GM21786 (cell line): ENCODE measurements around the gene SHISA9.

Source experiments
- ATAC-seq: cut with Tn5 transposase; IDR thresholded peaks from one replicate; pipeline ENCODE4 v1.9.1; 2021; ENCODE audit not compliant: unreplicated experiment

SHISA9 gene

GRCh38 chr16:12942861-12943260, 41.5 kb downstream of the SHISA9 start:
- no peak for ATAC-seq

GRCh38 chr16:12944300-12944699, 42.9 kb downstream of the SHISA9 start:
- ATAC-seq = no peak

- ATAC-seq = no peak
Measured at GRCh38 chr16:12951392-12951791, 50.0 kb downstream of the SHISA9 start.

GRCh38 chr16:12951976-12952375, 50.6 kb downstream of the SHISA9 start:
- no peak for ATAC-seq

- ATAC-seq = no peak
Measured at GRCh38 chr16:12958366-12958765, 57.0 kb downstream of the SHISA9 start.

- no peak for ATAC-seq
Measured at GRCh38 chr16:12959072-12959471, 57.7 kb downstream of the SHISA9 start.

GRCh38 chr16:12961626-12962025, 60.2 kb downstream of the SHISA9 start:
- ATAC-seq = no peak

- ATAC-seq = no peak
Measured at GRCh38 chr16:12964461-12964860, 63.1 kb downstream of the SHISA9 start.

- ATAC-seq = no peak
Measured at GRCh38 chr16:12965274-12965804, 63.9 kb downstream of the SHISA9 start.

- ATAC-seq = no peak
Measured at GRCh38 chr16:12971241-12971640, 69.8 kb downstream of the SHISA9 start.

GRCh38 chr16:12972246-12972645, 70.8 kb downstream of the SHISA9 start:
- no peak for ATAC-seq

- ATAC-seq = no peak
Measured at GRCh38 chr16:12975766-12976165, 74.4 kb downstream of the SHISA9 start.

- no peak for ATAC-seq
Measured at GRCh38 chr16:12976496-12976895, 75.1 kb downstream of the SHISA9 start.

GRCh38 chr16:12976936-12977335, 75.5 kb downstream of the SHISA9 start:
- ATAC-seq = no peak

- ATAC-seq = no peak
Measured at GRCh38 chr16:12985516-12985915, 84.1 kb downstream of the SHISA9 start.

GRCh38 chr16:12988071-12988470, 86.7 kb downstream of the SHISA9 start:
- no peak for ATAC-seq

- no peak for ATAC-seq
Measured at GRCh38 chr16:12992066-12992465, 90.7 kb downstream of the SHISA9 start.

- no peak for ATAC-seq
Measured at GRCh38 chr16:12994402-12994801, 93.0 kb downstream of the SHISA9 start.

- ATAC-seq = no peak
Measured at GRCh38 chr16:12995721-12996372, 94.4 kb downstream of the SHISA9 start.

GRCh38 chr16:12998361-12999085, 97.1 kb downstream of the SHISA9 start:
- ATAC-seq = no peak

GRCh38 chr16:12999368-12999767, 98.0 kb downstream of the SHISA9 start:
- ATAC-seq = no peak

- ATAC-seq = no peak
Measured at GRCh38 chr16:13005721-13006247, 104.4 kb downstream of the SHISA9 start.
